ENCODE measurements around the gene SLC22A12. TPM values are rescaled to one million over a fixed set of nuclear protein-coding genes. Genes with fewer than 3 reads are reported as not detected.

Gene SLC22A12
- polyA plus RNA-seq, 4 donors, result 0.16 TPM; not detected in 3

DNA sequence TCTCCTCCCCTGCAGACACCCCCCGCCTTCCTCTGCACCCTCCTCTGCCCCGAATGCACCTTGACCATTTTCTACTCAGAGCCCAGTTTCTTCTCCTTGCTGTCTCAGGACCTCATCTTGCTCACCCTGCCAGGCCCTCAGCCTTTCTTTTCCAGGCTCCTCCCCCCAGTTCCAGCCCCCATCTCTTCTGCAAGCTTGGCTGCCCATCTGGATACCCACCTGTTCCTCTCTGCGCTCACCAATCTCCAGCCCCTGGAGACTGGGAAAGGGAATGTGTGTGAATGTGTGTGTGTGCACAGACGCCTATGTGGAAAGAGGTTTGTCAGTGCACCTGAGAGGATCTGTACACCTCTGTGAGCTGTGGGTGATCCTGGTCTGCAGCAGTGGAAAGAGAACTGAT, 36.4 kb downstream of the SLC22A12 start:
- FAIRE-seq, result no peak

DNA sequence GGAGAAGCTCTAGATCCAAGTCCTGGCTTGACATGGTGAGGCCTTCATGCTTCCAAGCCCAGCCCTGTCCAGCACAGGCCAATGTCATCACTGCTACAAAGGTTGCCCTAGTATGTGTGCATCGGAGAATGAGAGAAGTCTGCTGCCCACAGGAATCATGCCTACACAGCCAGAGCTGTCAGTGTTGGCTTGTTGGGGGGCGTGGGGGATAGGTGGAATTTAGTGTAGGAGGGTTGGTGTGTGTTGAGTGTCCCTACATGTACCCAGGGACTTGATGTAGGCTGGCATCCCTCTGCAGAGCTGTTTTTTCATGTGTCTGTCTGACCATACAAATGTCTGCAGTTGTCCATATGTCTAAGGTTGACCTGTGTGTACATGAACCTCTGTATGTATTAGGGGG, 37.6 kb downstream of the SLC22A12 start:
- DNase-seq (no peak), FAIRE-seq (no peak)
- H3K4me1 ChIP-seq (ENCODE audit: control insufficient read depth in 3 of 3, insufficient read depth in 2 of 3, low read depth in 1 of 3, low read length in 2 of 3), result no peaks in the 10 kb centered on the region
- no peak overlapping the region for H3K4me3 ChIP-seq (ENCODE audit: low read depth in 1 of 3, low read length in 3 of 3)
- H3K36me3 ChIP-seq (ENCODE audit: control insufficient read depth in 3 of 3, insufficient read depth in 2 of 3, low read depth in 1 of 3, low read length in 3 of 3), result peaks cover 0 to 5% (median 0%) of the 10 kb centered on the region in 3 donors
- peaks cover 0 to 3% (median 0%) of the 10 kb centered on the region in 3 donors for H3K27me3 ChIP-seq (ENCODE audit: control insufficient read depth in 3 of 3, insufficient read depth in 3 of 3, low read length in 3 of 3)
- WGBS, 3 donors, result 81 to 90% (median 88%) methylated on average over 2 of the region's 2 CpGs
- peaks cover 0 to 13% of the 10 kb centered on the region in 2 donors for H3K9me3 ChIP-seq (ENCODE audit: control insufficient read depth in 2 of 2, insufficient read depth in 1 of 2, low read depth in 1 of 2, low read length in 1 of 2)
- no peak overlapping the region for H3K27ac ChIP-seq (ENCODE audit: low read depth in 1 of 3, low read length in 2 of 3)

More for the DNA sequence above, 36.4 kb downstream of the SLC22A12 start:
- peaks cover 0 to 13% of the 10 kb centered on the region in 2 donors for H3K9me3 ChIP-seq (ENCODE audit: control insufficient read depth in 2 of 2, insufficient read depth in 1 of 2, low read depth in 1 of 2, low read length in 1 of 2)
- no peak for DNase-seq
- no peak overlapping the region for H3K27ac ChIP-seq (ENCODE audit: low read depth in 1 of 3, low read length in 2 of 3)
- WGBS, 3 donors, result 86% methylated on average over 4 of the region's 4 CpGs
- no peak overlapping the region for H3K4me3 ChIP-seq (ENCODE audit: low read depth in 1 of 3, low read length in 3 of 3)
- H3K27me3 ChIP-seq (ENCODE audit: control insufficient read depth in 3 of 3, insufficient read depth in 3 of 3, low read length in 3 of 3), result peaks cover 0 to 3% (median 0%) of the 10 kb centered on the region in 3 donors
- no peaks in the 10 kb centered on the region for H3K4me1 ChIP-seq (ENCODE audit: control insufficient read depth in 3 of 3, insufficient read depth in 2 of 3, low read depth in 1 of 3, low read length in 2 of 3)
- H3K36me3 ChIP-seq (ENCODE audit: control insufficient read depth in 3 of 3, insufficient read depth in 2 of 3, low read depth in 1 of 3, low read length in 3 of 3), result peaks cover 0 to 5% (median 0%) of the 10 kb centered on the region in 3 donors

DNA sequence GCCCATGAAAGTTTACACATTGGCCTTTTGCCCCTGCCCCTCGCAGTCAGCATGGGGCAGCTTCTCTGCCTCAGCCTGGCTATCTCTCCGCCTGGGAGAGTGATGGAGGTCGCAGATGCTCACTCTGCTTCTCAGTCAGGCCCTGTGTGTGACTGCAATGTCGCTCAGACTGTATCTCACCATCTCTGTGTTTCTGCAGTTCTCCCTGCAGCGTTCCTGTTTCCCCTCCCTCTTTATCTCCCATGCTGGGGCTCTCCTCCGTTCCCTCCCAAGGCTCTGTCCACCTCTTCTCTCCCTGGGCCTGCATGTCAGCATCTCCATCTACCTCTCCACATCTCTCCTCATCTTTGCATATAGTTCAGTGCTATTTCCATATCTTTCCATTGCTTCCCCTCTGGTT, 38.1 kb downstream of the SLC22A12 start:
- Histone ChIP-seq H3K27me3 (ENCODE audit: control insufficient read depth in 3 of 3, insufficient read depth in 3 of 3, low read length in 3 of 3) (peaks cover 0 to 3% (median 0%) of the 10 kb centered on the region in 3 donors), H3K4me1 (ENCODE audit: control insufficient read depth in 3 of 3, insufficient read depth in 2 of 3, low read depth in 1 of 3, low read length in 2 of 3) (peaks cover 0 to 4% (median 0%) of the 10 kb centered on the region in 3 donors), H3K27ac (ENCODE audit: low read depth in 1 of 3, low read length in 2 of 3) (no peak overlapping the region), H3K36me3 (ENCODE audit: control insufficient read depth in 3 of 3, insufficient read depth in 2 of 3, low read depth in 1 of 3, low read length in 3 of 3) (peaks cover 0 to 5% (median 0%) of the 10 kb centered on the region in 3 donors), H3K9me3 (ENCODE audit: control insufficient read depth in 2 of 2, insufficient read depth in 1 of 2, low read depth in 1 of 2, low read length in 1 of 2) (peaks cover 0 to 13% of the 10 kb centered on the region in 2 donors), H3K4me3 (ENCODE audit: low read depth in 1 of 3, low read length in 3 of 3) (no peak overlapping the region)
- 77 to 86% (median 85%) methylated on average over 6 of the region's 6 CpGs for WGBS, 3 donors
- no peak for FAIRE-seq
- no peak for DNase-seq

DNA sequence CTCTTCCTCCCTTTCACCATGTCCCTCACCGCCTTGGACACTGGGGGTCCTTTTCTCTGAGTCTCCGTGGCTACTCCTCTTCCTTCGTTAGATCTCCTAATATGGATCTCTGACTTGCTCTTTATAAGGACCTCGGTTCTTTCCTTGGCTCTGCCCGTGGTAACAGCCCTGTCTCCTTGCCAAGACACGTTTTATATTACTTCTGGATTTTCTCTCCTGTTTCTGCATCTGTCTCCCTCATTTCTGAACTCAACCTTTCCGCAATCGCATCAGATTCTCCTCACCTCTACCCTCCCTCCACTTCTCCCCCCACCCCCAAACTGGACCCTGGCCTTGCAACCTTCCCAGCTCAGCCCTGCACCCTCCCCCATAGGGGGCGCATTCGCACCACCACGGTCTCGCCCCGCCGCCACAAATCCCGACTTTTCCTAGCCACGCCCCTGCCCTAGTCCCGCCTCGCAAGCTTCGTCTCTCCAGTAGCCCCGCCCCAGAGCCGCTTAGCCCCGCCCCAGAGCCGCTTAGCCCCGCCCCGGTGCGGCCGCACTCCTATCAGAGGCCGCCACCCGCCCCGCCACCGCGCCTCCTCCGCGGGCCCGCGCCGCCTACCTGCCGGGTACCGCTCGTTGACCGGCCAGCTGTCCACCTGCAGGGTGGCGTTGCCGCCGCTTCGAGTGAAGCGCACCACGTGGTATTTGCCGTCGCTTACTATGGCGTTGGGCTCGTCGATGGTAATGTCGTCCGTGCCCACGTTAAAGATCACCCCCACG, 39.0 kb downstream of the SLC22A12 start:
- WGBS, 3 donors, result 48 to 68% (median 50%) methylated on average over 49 to 56 of the region's 56 CpGs
- DNase-seq (peak in 1 of 2 donors; percentile 50), FAIRE-seq (no peak)
- Histone ChIP-seq H3K9me3 (ENCODE audit: control insufficient read depth in 2 of 2, insufficient read depth in 1 of 2, low read depth in 1 of 2, low read length in 1 of 2) (peaks cover 0 to 13% of the 10 kb centered on the region in 2 donors), H3K4me3 (ENCODE audit: low read depth in 1 of 3, low read length in 3 of 3) (no peak overlapping the region), H3K27me3 (ENCODE audit: control insufficient read depth in 3 of 3, insufficient read depth in 3 of 3, low read length in 3 of 3) (peaks cover 0 to 3% (median 0%) of the 10 kb centered on the region in 3 donors), H3K27ac (ENCODE audit: low read depth in 1 of 3, low read length in 2 of 3) (no peak overlapping the region), H3K36me3 (ENCODE audit: control insufficient read depth in 3 of 3, insufficient read depth in 2 of 3, low read depth in 1 of 3, low read length in 3 of 3) (peaks cover 0 to 5% (median 0%) of the 10 kb centered on the region in 3 donors), H3K4me1 (ENCODE audit: control insufficient read depth in 3 of 3, insufficient read depth in 2 of 3, low read depth in 1 of 3, low read length in 2 of 3) (peaks cover 0 to 12% (median 0%) of the 10 kb centered on the region in 3 donors)

DNA sequence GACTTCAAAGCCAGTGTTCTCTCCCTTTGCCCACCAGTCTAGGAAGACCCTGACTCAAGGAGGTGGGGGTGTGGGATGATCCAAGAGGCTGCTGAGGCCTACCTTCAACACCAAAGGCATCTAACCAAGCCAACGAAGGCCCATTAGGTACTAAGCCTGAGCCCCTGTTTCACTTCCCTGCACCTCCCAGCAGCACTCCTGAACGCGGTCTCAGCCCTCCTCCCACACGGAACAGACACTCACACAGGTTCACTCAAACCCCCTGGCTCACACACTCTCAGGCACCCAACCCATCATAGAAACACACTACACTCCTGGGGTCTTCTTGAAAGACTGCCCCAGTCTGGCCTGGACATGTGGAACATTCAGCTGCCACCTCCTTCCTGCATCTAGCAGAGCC, 40.7 kb downstream of the SLC22A12 start:
- H3K27ac ChIP-seq (ENCODE audit: low read depth in 1 of 3, low read length in 2 of 3), result no peak overlapping the region
- no peak overlapping the region for H3K4me3 ChIP-seq (ENCODE audit: low read depth in 1 of 3, low read length in 3 of 3)
- DNase-seq (no peak), FAIRE-seq (no peak)
- peaks cover 0 to 3% (median 0%) of the 10 kb centered on the region in 3 donors for H3K27me3 ChIP-seq (ENCODE audit: control insufficient read depth in 3 of 3, insufficient read depth in 3 of 3, low read length in 3 of 3)
- H3K36me3 ChIP-seq (ENCODE audit: control insufficient read depth in 3 of 3, insufficient read depth in 2 of 3, low read depth in 1 of 3, low read length in 3 of 3), result peaks cover 0 to 7% (median 0%) of the 10 kb centered on the region in 3 donors
- 82 to 89% (median 82%) methylated on average over 4 of the region's 4 CpGs for WGBS, 3 donors
- H3K4me1 ChIP-seq (ENCODE audit: control insufficient read depth in 3 of 3, insufficient read depth in 2 of 3, low read depth in 1 of 3, low read length in 2 of 3), result peaks cover 0 to 12% (median 0%) of the 10 kb centered on the region in 3 donors
- peaks cover 0 to 4% of the 10 kb centered on the region in 2 donors for H3K9me3 ChIP-seq (ENCODE audit: control insufficient read depth in 2 of 2, insufficient read depth in 1 of 2, low read depth in 1 of 2, low read length in 1 of 2)

DNA sequence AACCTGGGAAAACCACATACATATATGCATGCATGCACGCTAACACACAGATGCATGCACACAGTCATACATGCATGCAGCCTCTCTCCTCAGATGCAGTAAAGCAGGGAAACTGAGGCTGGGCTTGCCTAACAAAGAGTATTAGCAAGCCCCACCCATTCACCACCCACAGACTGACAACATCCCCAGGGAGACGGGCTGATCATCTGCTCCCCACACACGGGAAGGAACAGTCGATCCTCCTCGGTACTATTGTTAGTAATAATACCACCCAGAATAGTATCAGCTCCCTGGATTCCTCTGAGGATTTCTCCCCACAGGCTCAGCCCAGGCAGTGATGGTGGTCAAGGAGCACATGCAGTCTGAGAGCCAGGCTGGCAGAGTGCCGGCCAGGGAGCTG, 41.2 kb downstream of the SLC22A12 start:
- FAIRE-seq, result no peak

DNA sequence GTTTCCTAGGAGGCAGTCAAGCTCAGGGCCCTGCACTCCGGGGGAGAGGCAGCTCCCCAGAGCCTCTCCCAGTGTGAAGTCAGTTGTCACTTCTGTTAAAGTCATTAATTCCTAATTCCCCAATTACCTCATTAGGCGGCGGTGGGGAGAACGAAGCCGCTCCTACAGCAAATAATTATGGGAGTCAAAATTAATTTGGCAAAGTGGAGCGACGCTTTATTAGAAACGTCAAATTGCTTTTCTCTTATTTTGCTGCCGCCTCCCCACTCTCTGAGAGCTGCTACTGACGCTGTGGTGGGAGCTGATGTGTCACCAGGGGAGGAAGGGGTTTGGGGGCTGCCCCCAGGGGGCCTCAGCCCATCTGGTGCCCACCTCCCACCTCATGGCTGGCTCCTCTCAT, 41.6 kb downstream of the SLC22A12 start:
- Histone ChIP-seq H3K4me1 (ENCODE audit: control insufficient read depth in 3 of 3, insufficient read depth in 2 of 3, low read depth in 1 of 3, low read length in 2 of 3) (peaks cover 0 to 14% (median 0%) of the 10 kb centered on the region in 3 donors), H3K4me3 (ENCODE audit: low read depth in 1 of 3, low read length in 3 of 3) (no peak overlapping the region), H3K9me3 (ENCODE audit: control insufficient read depth in 2 of 2, insufficient read depth in 1 of 2, low read depth in 1 of 2, low read length in 1 of 2) (peaks cover 0 to 4% of the 10 kb centered on the region in 2 donors), H3K27ac (ENCODE audit: low read depth in 1 of 3, low read length in 2 of 3) (no peak overlapping the region), H3K36me3 (ENCODE audit: control insufficient read depth in 3 of 3, insufficient read depth in 2 of 3, low read depth in 1 of 3, low read length in 3 of 3) (peaks cover 0 to 7% (median 0%) of the 10 kb centered on the region in 3 donors), H3K27me3 (ENCODE audit: control insufficient read depth in 3 of 3, insufficient read depth in 3 of 3, low read length in 3 of 3) (peaks cover 0 to 3% (median 0%) of the 10 kb centered on the region in 3 donors)
- FAIRE-seq (no peak), DNase-seq (no peak)
- WGBS, 3 donors, result 86 to 91% (median 89%) methylated on average over 10 of the region's 10 CpGs

More for the DNA sequence above, 41.2 kb downstream of the SLC22A12 start:
- Histone ChIP-seq H3K27me3 (ENCODE audit: control insufficient read depth in 3 of 3, insufficient read depth in 3 of 3, low read length in 3 of 3) (peaks cover 0 to 3% (median 0%) of the 10 kb centered on the region in 3 donors), H3K4me3 (ENCODE audit: low read depth in 1 of 3, low read length in 3 of 3) (no peak overlapping the region), H3K4me1 (ENCODE audit: control insufficient read depth in 3 of 3, insufficient read depth in 2 of 3, low read depth in 1 of 3, low read length in 2 of 3) (peaks cover 0 to 12% (median 0%) of the 10 kb centered on the region in 3 donors), H3K27ac (ENCODE audit: low read depth in 1 of 3, low read length in 2 of 3) (no peak overlapping the region), H3K36me3 (ENCODE audit: control insufficient read depth in 3 of 3, insufficient read depth in 2 of 3, low read depth in 1 of 3, low read length in 3 of 3) (peaks cover 0 to 7% (median 0%) of the 10 kb centered on the region in 3 donors), H3K9me3 (ENCODE audit: control insufficient read depth in 2 of 2, insufficient read depth in 1 of 2, low read depth in 1 of 2, low read length in 1 of 2) (peaks cover 0 to 4% of the 10 kb centered on the region in 2 donors)
- WGBS, 3 donors, result 75 to 81% (median 80%) methylated on average over 6 of the region's 6 CpGs
- DNase-seq, result no peak

DNA sequence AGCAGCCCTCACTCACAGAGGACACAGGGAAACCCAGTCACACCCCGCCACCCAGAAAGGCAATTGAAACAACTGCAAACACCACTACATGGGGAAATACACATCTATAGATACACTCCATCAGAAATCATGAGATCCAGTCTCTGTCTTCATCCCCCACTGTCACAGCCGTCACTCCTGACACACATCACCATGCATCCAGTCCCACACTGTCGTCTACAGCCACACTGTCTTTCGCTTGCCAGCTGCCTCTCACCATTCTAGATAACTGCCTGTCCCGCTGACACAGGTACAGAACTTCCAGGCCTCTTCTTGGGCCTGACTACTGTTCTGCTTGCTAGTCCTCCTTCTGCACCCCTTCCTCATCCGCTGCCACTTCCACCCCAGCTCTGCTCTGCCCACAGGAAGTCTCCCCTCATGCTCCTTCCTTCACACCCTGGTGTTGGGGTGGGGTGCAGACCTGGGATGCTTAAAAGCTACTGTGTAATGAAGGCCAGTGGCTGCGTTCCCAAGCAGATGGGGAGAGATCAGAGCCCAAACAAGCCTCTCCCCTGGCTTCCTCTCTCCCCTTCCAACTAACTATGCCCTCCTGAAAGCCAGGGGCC, 42.6 kb downstream of the SLC22A12 start:
- no peak overlapping the region for H3K27ac ChIP-seq (ENCODE audit: low read depth in 1 of 3, low read length in 2 of 3)
- WGBS, 3 donors, result 72 to 82% (median 77%) methylated on average over 7 of the region's 7 CpGs
- no peak overlapping the region for H3K4me3 ChIP-seq (ENCODE audit: low read depth in 1 of 3, low read length in 3 of 3)
- H3K4me1 ChIP-seq (ENCODE audit: control insufficient read depth in 3 of 3, insufficient read depth in 2 of 3, low read depth in 1 of 3, low read length in 2 of 3), result peaks cover 0 to 22% (median 0%) of the 10 kb centered on the region in 3 donors
- no peak for FAIRE-seq
- peaks cover 0 to 4% of the 10 kb centered on the region in 2 donors for H3K9me3 ChIP-seq (ENCODE audit: control insufficient read depth in 2 of 2, insufficient read depth in 1 of 2, low read depth in 1 of 2, low read length in 1 of 2)
- H3K36me3 ChIP-seq (ENCODE audit: control insufficient read depth in 3 of 3, insufficient read depth in 2 of 3, low read depth in 1 of 3, low read length in 3 of 3), result peaks cover 0 to 7% (median 0%) of the 10 kb centered on the region in 3 donors
- peaks cover 0 to 3% (median 0%) of the 10 kb centered on the region in 3 donors for H3K27me3 ChIP-seq (ENCODE audit: control insufficient read depth in 3 of 3, insufficient read depth in 3 of 3, low read length in 3 of 3)
- no peak for DNase-seq

Data from small intestine (tissue), 7 donors.